Measurements from ENCODE around the gene KIRREL3. TPM values are rescaled to one million over a fixed set of nuclear protein-coding genes. Genes with fewer than 3 reads are reported as not detected.
A peak's percentile ranks its signal among the peaks of the same experiment; 100 is the strongest.
"Not testable (repeated sequence)": the region's sequence is repeated elsewhere in the genome, so short reads cannot be mapped to it uniquely, and the experiment has no call there.

The KIRREL3 gene
- total RNA-seq, 1 donor from 2014 or later = 0.09 TPM

- ATAC-seq = no peak
- intact Hi-C loops (cut with DNase I) = no loop called here
- no peak for DNase-seq (ENCODE audit: low spot score)
These were observed 35.2 kb downstream of the KIRREL3 start for GRCh38 chr11:126965331-126965730.

- intact Hi-C loops (cut with DNase I) = no loop called here
- no peak for DNase-seq (ENCODE audit: low spot score)
- no peak for ATAC-seq
These were observed 36.8 kb downstream of the KIRREL3 start for GRCh38 chr11:126963603-126964363.

- intact Hi-C loops (cut with DNase I) = no loop called here
- ATAC-seq (no peak), DNase-seq (ENCODE audit: low spot score) (no peak)
These were observed 37.5 kb downstream of the KIRREL3 start for GRCh38 chr11:126963115-126963514.

GRCh38 chr11:126959700-126960099 lies 40.9 kb downstream of the KIRREL3 start:
- intact Hi-C loops (cut with DNase I) = no loop called here
- ATAC-seq = no peak
- DNase-seq (ENCODE audit: low spot score) = no peak

GRCh38 chr11:126956635-126957034 lies 43.9 kb downstream of the KIRREL3 start:
- ATAC-seq = no peak
- intact Hi-C loops (cut with DNase I) = no loop called here
- DNase-seq (ENCODE audit: low spot score) = no peak

- DNase-seq (ENCODE audit: low spot score); ATAC-seq; intact Hi-C loops (cut with DNase I): not testable (repeated sequence)
These were observed 48.0 kb downstream of the KIRREL3 start for GRCh38 chr11:126952533-126952932.

- intact Hi-C loops (cut with DNase I) = no loop called here
- ATAC-seq = no peak
- no peak for DNase-seq (ENCODE audit: low spot score)
These were observed 49.1 kb downstream of the KIRREL3 start for GRCh38 chr11:126951465-126951864.

GRCh38 chr11:126949066-126949891 lies 51.3 kb downstream of the KIRREL3 start:
- DNase-seq (ENCODE audit: low spot score) (no peak), ATAC-seq (no peak)
- intact Hi-C loops (cut with DNase I) = no loop called here

- intact Hi-C loops (cut with DNase I) = no loop called here
- DNase-seq (ENCODE audit: low spot score) (no peak), ATAC-seq (no peak)
These were observed 52.0 kb downstream of the KIRREL3 start for GRCh38 chr11:126948563-126948962.

GRCh38 chr11:126945319-126945718 lies 55.3 kb downstream of the KIRREL3 start:
- intact Hi-C loops (cut with DNase I) = no loop called here
- ATAC-seq = no peak

GRCh38 chr11:126943316-126943715 lies 57.3 kb downstream of the KIRREL3 start:
- no peak for DNase-seq (ENCODE audit: low spot score)
- ATAC-seq = no peak
- intact Hi-C loops (cut with DNase I) = no loop called here

More at GRCh38 chr11:126945319-126945718, 55.3 kb downstream of the KIRREL3 start:
- no peak for DNase-seq (ENCODE audit: low spot score)

GRCh38 chr11:126942146-126942545 lies 58.4 kb downstream of the KIRREL3 start:
- no peak for DNase-seq (ENCODE audit: low spot score)
- intact Hi-C loops (cut with DNase I) = no loop called here
- no peak for ATAC-seq

- DNase-seq (ENCODE audit: low spot score) (no peak), ATAC-seq (no peak)
- intact Hi-C loops (cut with DNase I) = no loop called here
These were observed 61.0 kb downstream of the KIRREL3 start for GRCh38 chr11:126939552-126939951.

- no peak for ATAC-seq
- intact Hi-C loops (cut with DNase I) = no loop called here
- no peak for DNase-seq (ENCODE audit: low spot score)
These were observed 61.9 kb downstream of the KIRREL3 start for GRCh38 chr11:126938718-126939117.

- DNase-seq (ENCODE audit: low spot score) (no peak), ATAC-seq (peak; percentile 89)
- intact Hi-C loops (cut with DNase I) = no loop called here
These were observed 70.3 kb downstream of the KIRREL3 start for GRCh38 chr11:126930091-126930841.

GRCh38 chr11:126929179-126930061 lies 71.2 kb downstream of the KIRREL3 start:
- DNase-seq (ENCODE audit: low spot score) (no peak), ATAC-seq (peak; percentile 88)
- intact Hi-C loops (cut with DNase I) = no loop called here

GRCh38 chr11:126927623-126928022 lies 72.9 kb downstream of the KIRREL3 start:
- no peak for ATAC-seq
- no peak for DNase-seq (ENCODE audit: low spot score)
- intact Hi-C loops (cut with DNase I) = no loop called here

- ATAC-seq = no peak
These were observed 74.2 kb downstream of the KIRREL3 start for GRCh38 chr11:126926376-126926791.

More at GRCh38 chr11:126926376-126926791, 74.2 kb downstream of the KIRREL3 start:
- no peak for DNase-seq (ENCODE audit: low spot score)
- intact Hi-C loops (cut with DNase I) = no loop called here

All from sciatic nerve (tissue), 2 donors.